WTC11 (cell line): ENCODE results near the gene PDK2.

ENCODE experiments used
- CBFB ChIP-seq: sonication (generic); formaldehyde crosslinking; IDR thresholded peaks from 2 replicates; pipeline ENCODE4 v1.8.1; 2022; ENCODE audit warnings: mild to moderate bottlenecking, low read depth, missing genetic modification reagents
- EMX1 ChIP-seq: fragments of 250-450 bp; sonication (Bioruptor Pico); IDR thresholded peaks from 2 replicates; pipeline ENCODE4 v1.8.0; 2021; ENCODE audit warnings: mild to moderate bottlenecking
- JUN ChIP-seq: sonication (generic); formaldehyde crosslinking; IDR thresholded peaks from 2 replicates; pipeline ENCODE4 v1.8.0; 2023; ENCODE audit warnings: mild to moderate bottlenecking, missing genetic modification reagents
- NFYB ChIP-seq: sonication (generic); formaldehyde crosslinking; conservative IDR thresholded peaks from 2 replicates; pipeline ENCODE4 v1.8.0; 2022; ENCODE audit warnings: low read depth, missing genetic modification reagents
- TF ChIP-seq, protein P1 (sequence below): sonication (generic); formaldehyde crosslinking; IDR thresholded peaks from 2 replicates; pipeline ENCODE4 v1.8.1; 2023; ENCODE audit warnings: mild to moderate bottlenecking, moderate library complexity, missing genetic modification reagents
- TF ChIP-seq, protein P2 (sequence below): fragments of 200-600 bp; IDR thresholded peaks from 2 replicates; pipeline ENCODE4 v1.8.0; 2022; ENCODE audit warnings: antibody characterized with exemption
- TF ChIP-seq, protein P3 (sequence below): sonication (generic); formaldehyde crosslinking; IDR thresholded peaks from 2 replicates; pipeline ENCODE4 v1.8.0; 2022; ENCODE audit warnings: mild to moderate bottlenecking, missing genetic modification reagents
- TF ChIP-seq, protein P4 (sequence below): sonication (generic); formaldehyde crosslinking; IDR thresholded peaks from 2 replicates; pipeline ENCODE4 v1.8.1; 2022; ENCODE audit warnings: mild to moderate bottlenecking, moderate library complexity, missing genetic modification reagents

DNA sequence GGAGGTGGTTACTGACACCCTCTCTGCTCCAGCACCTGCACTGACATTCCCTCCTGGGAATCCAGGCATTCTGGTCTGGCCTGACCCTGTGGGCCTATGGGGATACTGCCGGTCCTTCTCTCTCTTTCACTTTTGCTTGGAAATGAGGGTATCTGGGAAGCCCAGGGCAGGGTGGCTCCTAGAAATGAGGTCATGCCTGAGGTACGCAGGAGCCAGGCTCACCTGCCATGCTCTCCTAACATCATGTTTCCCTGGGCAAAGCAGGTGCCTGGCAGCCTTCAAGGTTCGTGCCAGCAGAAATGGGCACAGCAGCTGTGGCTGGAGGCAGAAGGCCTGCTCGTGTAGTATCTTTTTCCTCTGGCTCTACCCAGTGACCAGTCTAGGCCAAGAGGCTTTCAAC is 35.9 kb upstream of the PDK2 start:
- TF ChIP-seq CBFB (CRISPR knock-in tag) (no peak), EMX1 (no peak), JUN (CRISPR knock-in tag) (no peak), NFYB (no peak)
- TF ChIP-seq, protein P1, sequence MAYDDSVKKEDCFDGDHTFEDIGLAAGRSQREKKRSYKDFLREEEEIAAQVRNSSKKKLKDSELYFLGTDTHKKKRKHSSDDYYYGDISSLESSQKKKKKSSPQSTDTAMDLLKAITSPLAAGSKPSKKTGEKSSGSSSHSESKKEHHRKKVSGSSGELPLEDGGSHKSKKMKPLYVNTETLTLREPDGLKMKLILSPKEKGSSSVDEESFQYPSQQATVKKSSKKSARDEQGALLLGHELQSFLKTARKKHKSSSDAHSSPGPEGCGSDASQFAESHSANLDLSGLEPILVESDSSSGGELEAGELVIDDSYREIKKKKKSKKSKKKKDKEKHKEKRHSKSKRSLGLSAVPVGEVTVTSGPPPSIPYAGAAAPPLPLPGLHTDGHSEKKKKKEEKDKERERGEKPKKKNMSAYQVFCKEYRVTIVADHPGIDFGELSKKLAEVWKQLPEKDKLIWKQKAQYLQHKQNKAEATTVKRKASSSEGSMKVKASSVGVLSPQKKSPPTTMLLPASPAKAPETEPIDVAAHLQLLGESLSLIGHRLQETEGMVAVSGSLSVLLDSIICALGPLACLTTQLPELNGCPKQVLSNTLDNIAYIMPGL (CRISPR knock-in tag) = no peak
- TF ChIP-seq, protein P2, sequence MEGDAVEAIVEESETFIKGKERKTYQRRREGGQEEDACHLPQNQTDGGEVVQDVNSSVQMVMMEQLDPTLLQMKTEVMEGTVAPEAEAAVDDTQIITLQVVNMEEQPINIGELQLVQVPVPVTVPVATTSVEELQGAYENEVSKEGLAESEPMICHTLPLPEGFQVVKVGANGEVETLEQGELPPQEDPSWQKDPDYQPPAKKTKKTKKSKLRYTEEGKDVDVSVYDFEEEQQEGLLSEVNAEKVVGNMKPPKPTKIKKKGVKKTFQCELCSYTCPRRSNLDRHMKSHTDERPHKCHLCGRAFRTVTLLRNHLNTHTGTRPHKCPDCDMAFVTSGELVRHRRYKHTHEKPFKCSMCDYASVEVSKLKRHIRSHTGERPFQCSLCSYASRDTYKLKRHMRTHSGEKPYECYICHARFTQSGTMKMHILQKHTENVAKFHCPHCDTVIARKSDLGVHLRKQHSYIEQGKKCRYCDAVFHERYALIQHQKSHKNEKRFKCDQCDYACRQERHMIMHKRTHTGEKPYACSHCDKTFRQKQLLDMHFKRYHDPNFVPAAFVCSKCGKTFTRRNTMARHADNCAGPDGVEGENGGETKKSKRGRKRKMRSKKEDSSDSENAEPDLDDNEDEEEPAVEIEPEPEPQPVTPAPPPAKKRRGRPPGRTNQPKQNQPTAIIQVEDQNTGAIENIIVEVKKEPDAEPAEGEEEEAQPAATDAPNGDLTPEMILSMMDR = no peak
- TF ChIP-seq, protein P3, sequence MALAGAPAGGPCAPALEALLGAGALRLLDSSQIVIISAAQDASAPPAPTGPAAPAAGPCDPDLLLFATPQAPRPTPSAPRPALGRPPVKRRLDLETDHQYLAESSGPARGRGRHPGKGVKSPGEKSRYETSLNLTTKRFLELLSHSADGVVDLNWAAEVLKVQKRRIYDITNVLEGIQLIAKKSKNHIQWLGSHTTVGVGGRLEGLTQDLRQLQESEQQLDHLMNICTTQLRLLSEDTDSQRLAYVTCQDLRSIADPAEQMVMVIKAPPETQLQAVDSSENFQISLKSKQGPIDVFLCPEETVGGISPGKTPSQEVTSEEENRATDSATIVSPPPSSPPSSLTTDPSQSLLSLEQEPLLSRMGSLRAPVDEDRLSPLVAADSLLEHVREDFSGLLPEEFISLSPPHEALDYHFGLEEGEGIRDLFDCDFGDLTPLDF (CRISPR knock-in tag) = no peak
- TF ChIP-seq, protein P4, sequence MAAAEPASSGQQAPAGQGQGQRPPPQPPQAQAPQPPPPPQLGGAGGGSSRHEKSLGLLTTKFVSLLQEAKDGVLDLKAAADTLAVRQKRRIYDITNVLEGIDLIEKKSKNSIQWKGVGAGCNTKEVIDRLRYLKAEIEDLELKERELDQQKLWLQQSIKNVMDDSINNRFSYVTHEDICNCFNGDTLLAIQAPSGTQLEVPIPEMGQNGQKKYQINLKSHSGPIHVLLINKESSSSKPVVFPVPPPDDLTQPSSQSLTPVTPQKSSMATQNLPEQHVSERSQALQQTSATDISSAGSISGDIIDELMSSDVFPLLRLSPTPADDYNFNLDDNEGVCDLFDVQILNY (CRISPR knock-in tag) = no peak
